SK-N-SH (cell line): ENCODE measurements around the gene DRC3. TPM values are rescaled to one million over a fixed set of nuclear protein-coding genes. Genes with fewer than 3 reads are reported as not detected.

Experiments
- CTCF ChIA-PET: fragments of 300-600, 350-600 bp; formaldehyde crosslinking; extraction: SDS; loops from one replicate; lab custom pipeline; 2021; lab: Yijun Ruan, JAX
- POLR2A ChIA-PET: fragments of 350-600 bp; sonication (Branson Sonifier 250); formaldehyde crosslinking; extraction: SDS; loops from one replicate; lab custom pipeline; 2020; ENCODE audit warnings: antibody characterized with exemption, inconsistent platforms; lab: Yijun Ruan, JAX
- DNase-seq: peaks from one replicate; pipeline ENCODE4 v3.0.0; 2012
- H2AFZ ChIP-seq: fragments of 200-600 bp; sonication (generic); 2 replicates; pipeline ENCODE4 v1.8.1; 2016; ENCODE audit warnings: antibody characterized with exemption, mild to moderate bottlenecking, low read depth
- H3F3A ChIP-seq: fragments of 200-600 bp; sonication (generic); replicated peaks from 2 replicates; pipeline ENCODE3; 2016; ENCODE audit warnings: antibody characterized with exemption, mild to moderate bottlenecking; ENCODE audit not compliant: insufficient read depth
- H3K27ac ChIP-seq, 2 experiments: fragments of 200-500 bp in 1 of 2; fragments of 200-600 bp in 1 of 2; sonication (Bioruptor generic) in 1 of 2; sonication (generic), shearing (Covaris generic) in 1 of 2; 2 replicates each; pipeline versions ENCODE4 v1.5.1 to v1.6.1; 2014 to 2016; ENCODE audit warnings: low read depth in 2 of 2, inconsistent platforms in 1 of 2, low read length in 1 of 2, mild to moderate bottlenecking in 1 of 2, mixed read lengths in 1 of 2
- H3K27me3 ChIP-seq: fragments of 200-600 bp; sonication (generic), shearing (Covaris generic); 2 replicates; pipeline ENCODE4 v1.6.1; 2016; ENCODE audit warnings: mixed run types; ENCODE audit not compliant: insufficient read depth
- H3K36me3 ChIP-seq, 2 experiments: fragments of 200-500 bp in 1 of 2; fragments of 200-600 bp in 1 of 2; sonication (Bioruptor generic) in 1 of 2; sonication (generic) in 1 of 2; replicated peaks in 1 of 2; 2 replicates each; pipeline versions ENCODE3 to v1.5.1; 2014 to 2016; ENCODE audit warnings: low read length in 1 of 2, mild to moderate bottlenecking in 1 of 2; ENCODE audit not compliant: insufficient read depth in 2 of 2, control insufficient read depth in 1 of 2
- H3K4me1 ChIP-seq, 2 experiments: fragments of 200-500 bp in 1 of 2; fragments of 200-600 bp in 1 of 2; sonication (Bioruptor generic) in 1 of 2; sonication (generic), shearing (Covaris generic) in 1 of 2; 2 replicates each; pipeline versions ENCODE4 v1.5.1 to v1.6.1; 2014 to 2016; ENCODE audit warnings: low read depth in 1 of 2, low read length in 1 of 2, mixed run types in 1 of 2; ENCODE audit not compliant: insufficient read depth in 2 of 2, control insufficient read depth in 1 of 2
- H3K4me2 ChIP-seq: fragments of 200-600 bp; sonication (generic), shearing (Covaris generic); 2 replicates; pipeline ENCODE4 v1.6.1; 2017; ENCODE audit warnings: mixed run types
- H3K4me3 ChIP-seq, 2 experiments: fragments of 200-500 bp in 1 of 2; fragments of 200-600 bp in 1 of 2; sonication (Bioruptor generic) in 1 of 2; sonication (generic), shearing (Covaris generic) in 1 of 2; 2 replicates each; pipeline versions ENCODE4 v1.5.1 to v1.8.1; 2014 to 2016; ENCODE audit warnings: low read depth in 2 of 2, inconsistent platforms in 1 of 2, low read length in 1 of 2, mild to moderate bottlenecking in 1 of 2, mixed read lengths in 1 of 2, moderate library complexity in 1 of 2
- H3K79me2 ChIP-seq: fragments of 200-600 bp; sonication (generic); 2 replicates; pipeline ENCODE4 v1.8.1; 2017; ENCODE audit warnings: mild to moderate bottlenecking; ENCODE audit not compliant: insufficient read depth
- H3K9ac ChIP-seq: fragments of 200-600 bp; sonication (generic); 2 replicates; pipeline ENCODE4 v1.6.1; 2017; ENCODE audit warnings: mixed run types
- H3K9me2 ChIP-seq: fragments of 200-600 bp; sonication (generic); 2 replicates; pipeline ENCODE4 v1.6.1; 2017; ENCODE audit warnings: mixed run types
- H3K9me3 ChIP-seq: fragments of 200-600 bp; sonication (generic); 2 replicates; pipeline ENCODE4 v1.6.1; 2017; ENCODE audit warnings: mixed run types, mild to moderate bottlenecking, moderate library complexity
- H4K20me1 ChIP-seq: fragments of 200-600 bp; sonication (generic); 2 replicates; pipeline ENCODE4 v1.6.1; 2017; ENCODE audit warnings: mild to moderate bottlenecking, mixed run types; ENCODE audit not compliant: insufficient read depth
- CHD2 ChIP-seq: fragments of 150-350 bp; IDR thresholded peaks from 2 replicates; pipeline ENCODE4 v1.6.1; 2018; ENCODE audit warnings: low read length; ENCODE audit not compliant: partially characterized antibody
- CTCF ChIP-seq: fragments of 200-600 bp; sonication (generic); IDR thresholded peaks from 2 replicates; pipeline ENCODE4 v1.6.1; 2017; ENCODE audit warnings: antibody characterized with exemption, mild to moderate bottlenecking, moderate library complexity
- GABPA ChIP-seq: IDR thresholded peaks from 2 replicates; pipeline ENCODE4 v1.4.0; 2012; ENCODE audit warnings: low read depth, mild to moderate bottlenecking
- GATA2 ChIP-seq: sonication (generic); formaldehyde crosslinking; IDR thresholded peaks from 2 replicates; pipeline ENCODE4 v1.5.0; 2020; ENCODE audit warnings: mild to moderate bottlenecking, missing genetic modification reagents
- JUND ChIP-seq: IDR thresholded peaks from 2 replicates; pipeline ENCODE4 v1.4.0; 2012
- MEF2A ChIP-seq: IDR thresholded peaks from 2 replicates; pipeline ENCODE4 v1.4.0; 2012; ENCODE audit warnings: low read depth, borderline replicate concordance
- MXI1 ChIP-seq: IDR thresholded peaks from 2 replicates; pipeline ENCODE4 v1.6.1; 2012; ENCODE audit warnings: mild to moderate bottlenecking, low read depth, low read length, improper control_type of control experiment
- NFIC ChIP-seq: IDR thresholded peaks from 2 replicates; pipeline ENCODE4 v1.4.0; 2012; ENCODE audit warnings: borderline replicate concordance
- NRF1 ChIP-seq: IDR thresholded peaks from 2 replicates; pipeline ENCODE4 v1.6.1; 2012; ENCODE audit warnings: low read depth, mild to moderate bottlenecking, low read length
- PBX3 ChIP-seq: IDR thresholded peaks from 2 replicates; pipeline ENCODE4; 2012
- TEAD4 ChIP-seq: IDR thresholded peaks from 2 replicates; pipeline ENCODE4 v1.4.0; 2012; ENCODE audit warnings: mild to moderate bottlenecking, borderline replicate concordance; ENCODE audit not compliant: insufficient read depth
- WGBS: methylation state at CpG from one replicate; pipeline ENCODE4 v1.1.6; 2017; ENCODE audit warnings: low lambda C conversion rate; 5-methylcytosine and 5-hydroxymethylcytosine counted together
- polyA plus RNA-seq, 3 experiments: library from polyadenylated mRNA; depleted of rRNA; stranded (reverse); fragments of >200 nt; gene quantifications; 2 replicates each; pipeline ENCODE4 v1.2.3, GENCODE V29; 2012
- TF ChIP-seq, protein P1 (sequence below): IDR thresholded peaks from 2 replicates; pipeline ENCODE4 v1.6.1; 2012; ENCODE audit warnings: mild to moderate bottlenecking, low read depth, low read length, moderate library complexity

DRC3 gene
- polyA plus RNA-seq, 1 of the 3 experiments (the other 2 are of a cell fraction) = 3.6 TPM

- Histone ChIP-seq H3K27me3 (no peaks in the 10 kb centered on the region), H3K36me3 (peaks cover 0 to 14% of the 10 kb centered on the region in 2 experiments), H3K79me2 (no peaks in the 10 kb centered on the region), H2AFZ (no peak overlapping the region), H3K4me1 (peaks cover 0 to 35% of the 10 kb centered on the region in 2 experiments; a peak in 1 of 4 replicates), H3K4me3 (no peak overlapping the region), H3K27ac (no peak overlapping the region), H3K9ac (no peak overlapping the region), H3K9me2 (no peaks in the 10 kb centered on the region), H3K9me3 (no peaks in the 10 kb centered on the region), H3F3A (peaks cover 4% of the 10 kb centered on the region), H4K20me1 (no peaks in the 10 kb centered on the region), H3K4me2 (no peak overlapping the region)
- POLR2A ChIA-PET = no interaction called here
- WGBS = 93% methylated on average over 12 of the region's 12 CpGs
- DNase-seq = no peak
- CTCF ChIA-PET = interaction anchor here (1.1 to 2.4 kb wide), 4 partner anchors 9 to 17 kb away, joined by 4 to 10 read pairs (median 6); no protein-coding TSS in a partner anchor
- TF ChIP-seq CTCF (no peak), MEF2A (no peak), TEAD4 (no peak), JUND (no peak), NFIC (no peak), GATA2 (no peak), GABPA (no peak), PBX3 (no peak), CHD2 (no peak), MXI1 (no peak), NRF1 (no peak)
- TF ChIP-seq, protein P1, sequence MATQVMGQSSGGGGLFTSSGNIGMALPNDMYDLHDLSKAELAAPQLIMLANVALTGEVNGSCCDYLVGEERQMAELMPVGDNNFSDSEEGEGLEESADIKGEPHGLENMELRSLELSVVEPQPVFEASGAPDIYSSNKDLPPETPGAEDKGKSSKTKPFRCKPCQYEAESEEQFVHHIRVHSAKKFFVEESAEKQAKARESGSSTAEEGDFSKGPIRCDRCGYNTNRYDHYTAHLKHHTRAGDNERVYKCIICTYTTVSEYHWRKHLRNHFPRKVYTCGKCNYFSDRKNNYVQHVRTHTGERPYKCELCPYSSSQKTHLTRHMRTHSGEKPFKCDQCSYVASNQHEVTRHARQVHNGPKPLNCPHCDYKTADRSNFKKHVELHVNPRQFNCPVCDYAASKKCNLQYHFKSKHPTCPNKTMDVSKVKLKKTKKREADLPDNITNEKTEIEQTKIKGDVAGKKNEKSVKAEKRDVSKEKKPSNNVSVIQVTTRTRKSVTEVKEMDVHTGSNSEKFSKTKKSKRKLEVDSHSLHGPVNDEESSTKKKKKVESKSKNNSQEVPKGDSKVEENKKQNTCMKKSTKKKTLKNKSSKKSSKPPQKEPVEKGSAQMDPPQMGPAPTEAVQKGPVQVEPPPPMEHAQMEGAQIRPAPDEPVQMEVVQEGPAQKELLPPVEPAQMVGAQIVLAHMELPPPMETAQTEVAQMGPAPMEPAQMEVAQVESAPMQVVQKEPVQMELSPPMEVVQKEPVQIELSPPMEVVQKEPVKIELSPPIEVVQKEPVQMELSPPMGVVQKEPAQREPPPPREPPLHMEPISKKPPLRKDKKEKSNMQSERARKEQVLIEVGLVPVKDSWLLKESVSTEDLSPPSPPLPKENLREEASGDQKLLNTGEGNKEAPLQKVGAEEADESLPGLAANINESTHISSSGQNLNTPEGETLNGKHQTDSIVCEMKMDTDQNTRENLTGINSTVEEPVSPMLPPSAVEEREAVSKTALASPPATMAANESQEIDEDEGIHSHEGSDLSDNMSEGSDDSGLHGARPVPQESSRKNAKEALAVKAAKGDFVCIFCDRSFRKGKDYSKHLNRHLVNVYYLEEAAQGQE = no peak
These were observed 43.8 kb downstream of the DRC3 start for GRCh38 chr17:18016426-18016825.
